GM21360 (cell line): ENCODE results near the gene TTLL11.
"Not testable (repeated sequence)": the region's sequence is repeated elsewhere in the genome, so short reads cannot be mapped to it uniquely, and the experiment has no call there.

Source experiments
- ATAC-seq: cut with Tn5 transposase; IDR thresholded peaks from one replicate; pipeline ENCODE4 v1.9.1; 2021; ENCODE audit warnings: mild to moderate bottlenecking, moderate library complexity; ENCODE audit not compliant: unreplicated experiment

Gene TTLL11

GRCh38 chr9:122125509-122126330 is 32.6 kb upstream of the TTLL11 start:
- no peak for ATAC-seq

DNA sequence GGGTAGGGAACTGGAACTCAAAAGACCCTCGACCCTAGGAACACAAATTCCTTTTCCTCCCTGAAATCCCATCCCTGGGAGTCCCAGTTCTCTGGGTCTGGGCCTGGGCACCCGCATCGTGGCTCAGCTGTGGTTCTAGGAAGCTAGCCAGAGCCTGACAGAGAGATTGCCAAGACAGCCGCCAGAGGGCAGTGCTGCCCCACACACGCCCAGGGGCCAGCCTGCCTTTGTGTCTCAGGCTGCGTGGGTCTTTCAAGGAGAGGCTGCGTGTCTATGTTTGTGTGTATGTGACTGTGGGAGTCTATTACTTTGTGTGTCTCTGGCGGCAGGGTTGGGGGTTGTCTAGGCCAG is 32.0 kb upstream of the TTLL11 start:
- no peak for ATAC-seq

DNA sequence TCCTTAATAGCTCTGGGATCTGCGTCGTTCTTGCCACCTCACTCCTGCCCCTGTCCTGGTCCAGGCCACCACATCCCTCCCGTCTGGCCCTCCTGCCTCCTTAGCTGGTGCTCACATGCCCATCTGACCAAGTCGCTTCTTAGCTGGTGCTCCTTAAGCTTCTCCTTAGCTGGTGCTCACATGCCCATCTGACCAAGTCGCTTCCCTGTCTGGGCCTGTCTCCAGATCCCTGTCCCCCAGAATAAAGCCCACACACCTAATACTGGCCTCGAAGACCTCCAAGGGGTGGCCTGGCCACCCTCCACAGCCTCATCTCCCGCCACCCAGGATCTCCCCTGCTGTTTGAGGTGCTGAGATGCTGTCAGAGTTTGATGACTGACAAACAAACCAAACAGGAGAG is 31.4 kb upstream of the TTLL11 start:
- no peak for ATAC-seq

GRCh38 chr9:122124048-122124447 is 30.9 kb upstream of the TTLL11 start:
- no peak for ATAC-seq

GRCh38 chr9:122122903-122123632 is 30.0 kb upstream of the TTLL11 start:
- peak; percentile 48 for ATAC-seq

GRCh38 chr9:122122468-122122867 is 29.4 kb upstream of the TTLL11 start:
- ATAC-seq: peak; percentile 4

GRCh38 chr9:122121931-122122330 is 28.8 kb upstream of the TTLL11 start:
- ATAC-seq: no peak

DNA sequence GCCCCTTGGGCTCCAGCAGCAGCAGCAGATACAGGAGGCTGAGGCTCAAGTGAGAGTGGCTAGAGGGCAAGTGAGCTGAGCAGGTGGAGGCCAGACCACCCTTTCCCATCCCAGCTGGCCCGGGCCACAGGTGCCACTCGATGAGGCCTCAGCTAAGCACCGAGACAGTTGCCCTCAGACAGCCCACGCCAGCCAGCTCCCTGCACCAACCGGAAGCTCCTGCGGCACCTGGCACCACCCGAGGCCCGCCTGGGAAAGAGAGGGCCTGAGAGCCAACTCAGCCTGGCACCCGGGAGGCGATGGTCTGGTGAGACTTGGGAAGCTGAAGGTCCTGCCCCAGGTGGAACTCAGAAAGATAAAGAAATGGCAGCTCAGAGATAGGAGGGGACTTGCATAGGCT is 28.3 kb upstream of the TTLL11 start:
- no peak for ATAC-seq

GRCh38 chr9:122120316-122121071 is 27.4 kb upstream of the TTLL11 start:
- ATAC-seq: no peak

- no peak for ATAC-seq
Measured at GRCh38 chr9:122119721-122120120, 26.6 kb upstream of the TTLL11 start.

DNA sequence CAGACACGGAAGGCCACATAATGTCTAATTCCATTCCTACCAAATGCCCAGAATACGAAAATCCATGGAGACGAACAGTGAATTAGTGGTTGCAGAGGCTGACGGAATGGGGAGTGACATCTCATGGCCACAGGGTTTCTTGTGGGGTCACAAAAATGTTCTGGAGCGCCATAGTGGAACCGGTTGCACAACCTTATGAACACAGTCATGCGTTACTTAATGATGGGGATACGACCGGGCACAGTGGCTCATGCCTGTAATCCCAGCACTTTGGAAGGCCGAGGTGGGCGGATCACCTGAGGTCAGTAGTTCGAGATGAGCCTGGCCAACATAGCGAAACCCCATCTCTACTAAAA is 26.0 kb upstream of the TTLL11 start:
- no peak for ATAC-seq

- no peak for ATAC-seq
Measured at GRCh38 chr9:122118343-122119165, 25.4 kb upstream of the TTLL11 start.

GRCh38 chr9:122117241-122117640 is 24.1 kb upstream of the TTLL11 start:
- not testable (repeated sequence) for ATAC-seq

GRCh38 chr9:122116448-122117173 is 23.5 kb upstream of the TTLL11 start:
- ATAC-seq: no peak

DNA sequence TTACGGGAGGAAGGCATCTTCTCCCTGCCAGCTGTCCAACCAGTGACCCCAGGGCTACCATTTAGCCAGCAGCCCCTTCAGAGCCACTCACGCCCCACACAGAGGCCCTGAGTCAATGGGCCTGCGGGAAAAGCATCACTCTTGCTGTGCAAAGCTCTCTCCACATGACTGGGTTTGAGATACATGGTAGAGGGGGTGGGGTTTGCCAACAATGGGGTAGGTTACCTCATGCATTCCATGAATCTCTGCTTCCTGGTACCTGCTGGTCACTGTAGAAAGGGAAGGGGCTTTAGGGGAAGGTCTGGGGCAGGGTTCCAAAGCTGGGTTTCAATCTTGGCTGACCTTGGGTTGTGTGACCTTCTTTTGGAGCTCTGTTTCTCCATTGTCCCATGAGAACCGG is 22.9 kb upstream of the TTLL11 start:
- ATAC-seq: no peak

GRCh38 chr9:122115176-122116035 is 22.3 kb upstream of the TTLL11 start:
- no peak for ATAC-seq

GRCh38 chr9:122113574-122113973 is 20.5 kb upstream of the TTLL11 start:
- ATAC-seq: no peak

- ATAC-seq: no peak
Measured at GRCh38 chr9:122112238-122112637, 19.1 kb upstream of the TTLL11 start.

- no peak for ATAC-seq
Measured at GRCh38 chr9:122111413-122112085, 18.4 kb upstream of the TTLL11 start.
